IPS DF 19.7 (cell line): ENCODE measurements around the gene DOCK1.

ENCODE experiments used
- DNase-seq: peaks from one replicate; pipeline ENCODE4 v3.0.0-alpha.2; 2013; ENCODE audit warnings: low read depth, low spot score

Gene DOCK1

GRCh38 chr10:127458829-127459228, 553.6 kb downstream of the DOCK1 start:
- DNase-seq, result no peak

GRCh38 chr10:127459918-127460317, 554.7 kb downstream of the DOCK1 start:
- no peak for DNase-seq

GRCh38 chr10:127462643-127463295, 557.5 kb downstream of the DOCK1 start:
- DNase-seq, result no peak

GRCh38 chr10:127463548-127463947, 558.3 kb downstream of the DOCK1 start:
- DNase-seq, result no peak

- DNase-seq, result no peak
Measured at GRCh38 chr10:127464561-127464960, 559.3 kb downstream of the DOCK1 start.

- no peak for DNase-seq
Measured at GRCh38 chr10:127467811-127468210, 562.6 kb downstream of the DOCK1 start.

GRCh38 chr10:127468632-127469031, 563.4 kb downstream of the DOCK1 start:
- DNase-seq, result no peak

GRCh38 chr10:127470911-127471310, 565.7 kb downstream of the DOCK1 start:
- no peak for DNase-seq

- no peak for DNase-seq
Measured at GRCh38 chr10:127472976-127473375, 567.7 kb downstream of the DOCK1 start.

- no peak for DNase-seq
Measured at GRCh38 chr10:127474501-127474900, 569.3 kb downstream of the DOCK1 start.

- peak; percentile 65 for DNase-seq
Measured at GRCh38 chr10:127485153-127485857, 580.1 kb downstream of the DOCK1 start.

- no peak for DNase-seq
Measured at GRCh38 chr10:127486355-127486754, 581.1 kb downstream of the DOCK1 start.

GRCh38 chr10:127492607-127493250, 587.5 kb downstream of the DOCK1 start:
- no peak for DNase-seq

- DNase-seq, result no peak
Measured at GRCh38 chr10:127496035-127496434, 590.8 kb downstream of the DOCK1 start.

GRCh38 chr10:127497685-127498084, 592.5 kb downstream of the DOCK1 start:
- DNase-seq, result no peak

GRCh38 chr10:127498087-127498486, 592.9 kb downstream of the DOCK1 start:
- DNase-seq, result no peak

- no peak for DNase-seq
Measured at GRCh38 chr10:127500127-127500526, 594.9 kb downstream of the DOCK1 start.
